ENCODE measurements around the gene KICS2. TPM values are rescaled to one million over a fixed set of nuclear protein-coding genes. Genes with fewer than 3 reads are reported as not detected.

Gene KICS2
- total RNA-seq, 1 donor from 2014 or later: 3.8 TPM

DNA sequence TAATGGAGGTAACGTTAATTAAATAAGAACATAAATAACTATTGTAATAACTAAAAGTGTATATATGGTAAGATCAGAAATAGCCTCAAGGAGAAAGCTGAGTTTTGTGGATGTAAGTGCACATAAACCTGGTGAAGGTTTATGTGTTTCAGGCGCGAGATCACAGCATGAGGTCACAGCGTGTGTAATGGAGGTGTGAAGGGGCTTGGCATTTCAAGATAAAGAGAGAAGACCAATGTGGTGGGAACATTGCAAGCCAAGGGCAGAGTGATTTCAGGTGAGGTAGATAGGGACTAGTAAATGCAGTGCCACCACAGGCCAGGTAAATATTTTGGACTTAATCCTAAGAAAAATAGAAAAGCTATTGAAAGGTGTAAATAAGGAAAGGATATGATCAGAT lies 21.7 kb upstream of the KICS2 start:
- DNase-seq (ENCODE audit: low read depth) (no peak), FAIRE-seq (no peak)
- H3K27me3 Mint-ChIP-seq (ENCODE audit: low read depth, unreplicated experiment): no peaks in the 10 kb centered on the region

DNA sequence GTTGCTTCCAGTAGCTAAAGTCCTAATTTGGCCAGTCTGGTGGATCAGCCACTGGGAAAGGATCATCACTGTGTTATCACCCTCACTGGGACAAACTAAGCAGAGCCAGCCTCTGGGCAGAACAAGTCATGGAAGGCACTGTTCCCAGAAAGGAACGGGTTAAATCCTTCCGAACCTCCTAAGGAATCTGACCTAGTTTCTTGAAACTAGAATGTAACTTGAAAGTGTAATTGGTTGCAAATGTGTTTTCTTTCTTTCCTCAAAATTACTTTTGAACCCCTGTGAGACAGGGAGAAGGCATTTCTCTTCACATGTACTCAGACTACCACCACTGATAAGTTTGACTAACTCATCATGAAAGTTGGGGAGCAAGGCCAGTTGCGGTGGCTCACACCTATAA lies 18.7 kb upstream of the KICS2 start:
- no peak overlapping the region for H3K27ac Mint-ChIP-seq (ENCODE audit: unreplicated experiment)
- H3K27me3 Mint-ChIP-seq (ENCODE audit: low read depth, unreplicated experiment): peaks cover 4% of the 10 kb centered on the region
- Histone ChIP-seq H3K79me2 (ENCODE audit: insufficient read depth, low read length) (no peaks in the 10 kb centered on the region), H3K9me3 (ENCODE audit: insufficient read depth, low read depth, low read length) (no peaks in the 10 kb centered on the region), H3K4me1 (ENCODE audit: insufficient read depth, low read length) (no peaks in the 10 kb centered on the region), H3K9ac (ENCODE audit: low read length) (no peak overlapping the region), H3K4me3 (ENCODE audit: insufficient read depth, low read depth, low read length) (no peak overlapping the region), H3K27ac (ENCODE audit: low read depth, low read length) (no peak overlapping the region), H2AFZ (ENCODE audit: low read depth, low read length) (no peak overlapping the region), H3K36me3 (ENCODE audit: insufficient read depth, low read length) (no peaks in the 10 kb centered on the region), H3K27me3 (ENCODE audit: insufficient read depth, low read length) (no peaks in the 10 kb centered on the region), H4K20me1 (ENCODE audit: insufficient read depth, low read length) (no peaks in the 10 kb centered on the region), H3K4me2 (ENCODE audit: low read length) (no peak overlapping the region)
- no peak for TF ChIP-seq EZH2 (IDR thresholded peaks at IDR 0.05; ENCODE audit: insufficient read depth, low read length)
- TF ChIP-seq, protein P1, sequence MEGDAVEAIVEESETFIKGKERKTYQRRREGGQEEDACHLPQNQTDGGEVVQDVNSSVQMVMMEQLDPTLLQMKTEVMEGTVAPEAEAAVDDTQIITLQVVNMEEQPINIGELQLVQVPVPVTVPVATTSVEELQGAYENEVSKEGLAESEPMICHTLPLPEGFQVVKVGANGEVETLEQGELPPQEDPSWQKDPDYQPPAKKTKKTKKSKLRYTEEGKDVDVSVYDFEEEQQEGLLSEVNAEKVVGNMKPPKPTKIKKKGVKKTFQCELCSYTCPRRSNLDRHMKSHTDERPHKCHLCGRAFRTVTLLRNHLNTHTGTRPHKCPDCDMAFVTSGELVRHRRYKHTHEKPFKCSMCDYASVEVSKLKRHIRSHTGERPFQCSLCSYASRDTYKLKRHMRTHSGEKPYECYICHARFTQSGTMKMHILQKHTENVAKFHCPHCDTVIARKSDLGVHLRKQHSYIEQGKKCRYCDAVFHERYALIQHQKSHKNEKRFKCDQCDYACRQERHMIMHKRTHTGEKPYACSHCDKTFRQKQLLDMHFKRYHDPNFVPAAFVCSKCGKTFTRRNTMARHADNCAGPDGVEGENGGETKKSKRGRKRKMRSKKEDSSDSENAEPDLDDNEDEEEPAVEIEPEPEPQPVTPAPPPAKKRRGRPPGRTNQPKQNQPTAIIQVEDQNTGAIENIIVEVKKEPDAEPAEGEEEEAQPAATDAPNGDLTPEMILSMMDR (IDR thresholded peaks at IDR 0.05; ENCODE audit: insufficient read depth, low read depth, low read length): no peak
- no peaks in the 10 kb centered on the region for H3K9me3 Mint-ChIP-seq (ENCODE audit: unreplicated experiment)
- peaks cover 5% of the 10 kb centered on the region for H3K4me1 Mint-ChIP-seq (ENCODE audit: low read depth, unreplicated experiment)
- no peaks in the 10 kb centered on the region for H3K36me3 Mint-ChIP-seq (ENCODE audit: low read depth, unreplicated experiment)
- no peak for DNase-seq (ENCODE audit: low read depth)
- H3K4me3 Mint-ChIP-seq (ENCODE audit: unreplicated experiment): no peak overlapping the region
- no peak for FAIRE-seq

More for the DNA sequence above, 21.7 kb upstream of the KICS2 start:
- no peak overlapping the region for H3K4me3 ChIP-seq (ENCODE audit: insufficient read depth, low read depth, low read length)
- no peak overlapping the region for H3K9ac ChIP-seq (ENCODE audit: low read length)
- TF ChIP-seq, protein P1 (IDR thresholded peaks at IDR 0.05; ENCODE audit: insufficient read depth, low read depth, low read length): no peak
- TF ChIP-seq EZH2 (IDR thresholded peaks at IDR 0.05; ENCODE audit: insufficient read depth, low read length): no peak
- no peaks in the 10 kb centered on the region for H3K36me3 ChIP-seq (ENCODE audit: insufficient read depth, low read length)
- Mint-ChIP-seq H3K4me3 (ENCODE audit: unreplicated experiment) (no peak overlapping the region), H3K27ac (ENCODE audit: unreplicated experiment) (no peak overlapping the region), H3K4me1 (ENCODE audit: low read depth, unreplicated experiment) (peaks cover 5% of the 10 kb centered on the region), H3K9me3 (ENCODE audit: unreplicated experiment) (no peaks in the 10 kb centered on the region), H3K36me3 (ENCODE audit: low read depth, unreplicated experiment) (no peaks in the 10 kb centered on the region)
- H3K4me1 ChIP-seq (ENCODE audit: insufficient read depth, low read length): no peaks in the 10 kb centered on the region
- no peaks in the 10 kb centered on the region for H3K79me2 ChIP-seq (ENCODE audit: insufficient read depth, low read length)
- H3K4me2 ChIP-seq (ENCODE audit: low read length): no peak overlapping the region
- H2AFZ ChIP-seq (ENCODE audit: low read depth, low read length): no peak overlapping the region
- no peaks in the 10 kb centered on the region for H4K20me1 ChIP-seq (ENCODE audit: insufficient read depth, low read length)
- no peak overlapping the region for H3K27ac ChIP-seq (ENCODE audit: low read depth, low read length)
- H3K27me3 ChIP-seq (ENCODE audit: insufficient read depth, low read length): no peaks in the 10 kb centered on the region
- no peaks in the 10 kb centered on the region for H3K9me3 ChIP-seq (ENCODE audit: insufficient read depth, low read depth, low read length)

DNA sequence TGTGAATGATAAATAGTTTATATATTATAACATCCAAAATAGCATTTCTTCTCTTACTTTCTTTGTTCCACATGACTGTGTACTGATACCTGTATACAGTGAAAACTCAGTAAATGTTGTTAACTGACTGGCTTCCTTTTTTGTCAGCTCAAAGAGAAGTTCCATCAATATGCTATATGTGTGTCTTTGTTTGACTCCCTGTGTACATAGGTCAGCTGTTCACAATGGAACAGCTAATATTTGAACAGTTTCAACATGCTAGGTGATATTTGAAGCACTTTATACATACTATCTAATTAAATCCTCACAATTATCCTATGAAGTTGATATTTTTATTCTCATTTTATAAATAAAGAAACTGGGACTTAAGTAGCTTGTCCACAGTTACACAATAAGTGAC lies 15.3 kb upstream of the KICS2 start:
- H3K36me3 ChIP-seq (ENCODE audit: insufficient read depth, low read length): no peaks in the 10 kb centered on the region
- H3K9me3 ChIP-seq (ENCODE audit: insufficient read depth, low read depth, low read length): no peaks in the 10 kb centered on the region
- DNase-seq (ENCODE audit: low read depth): no peak
- H3K27ac ChIP-seq (ENCODE audit: low read depth, low read length): no peak overlapping the region
- H3K79me2 ChIP-seq (ENCODE audit: insufficient read depth, low read length): no peaks in the 10 kb centered on the region
- TF ChIP-seq EZH2 (IDR thresholded peaks at IDR 0.05; ENCODE audit: insufficient read depth, low read length): no peak
- TF ChIP-seq, protein P1 (IDR thresholded peaks at IDR 0.05; ENCODE audit: insufficient read depth, low read depth, low read length): no peak
- no peak overlapping the region for H2AFZ ChIP-seq (ENCODE audit: low read depth, low read length)
- H3K9ac ChIP-seq (ENCODE audit: low read length): no peak overlapping the region
- no peaks in the 10 kb centered on the region for H3K4me1 ChIP-seq (ENCODE audit: insufficient read depth, low read length)
- H4K20me1 ChIP-seq (ENCODE audit: insufficient read depth, low read length): no peaks in the 10 kb centered on the region
- H3K4me1 Mint-ChIP-seq (ENCODE audit: low read depth, unreplicated experiment): peaks cover 2% of the 10 kb centered on the region
- H3K4me3 Mint-ChIP-seq (ENCODE audit: unreplicated experiment): no peak overlapping the region
- H3K27me3 ChIP-seq (ENCODE audit: insufficient read depth, low read length): no peaks in the 10 kb centered on the region
- no peak overlapping the region for H3K27ac Mint-ChIP-seq (ENCODE audit: unreplicated experiment)
- no peaks in the 10 kb centered on the region for H3K9me3 Mint-ChIP-seq (ENCODE audit: unreplicated experiment)
- peaks cover 4% of the 10 kb centered on the region for H3K27me3 Mint-ChIP-seq (ENCODE audit: low read depth, unreplicated experiment)
- H3K36me3 Mint-ChIP-seq (ENCODE audit: low read depth, unreplicated experiment): no peaks in the 10 kb centered on the region
- no peak for FAIRE-seq
- no peak overlapping the region for H3K4me3 ChIP-seq (ENCODE audit: insufficient read depth, low read depth, low read length)
- no peak overlapping the region for H3K4me2 ChIP-seq (ENCODE audit: low read length)

Data from astrocyte (in vitro differentiated cells and primary cell).